ENCODE results near the gene MBD3L2B.
A peak's percentile ranks its signal among the peaks of the same experiment; 100 is the strongest.
"Not testable (repeated sequence)": the region's sequence is repeated elsewhere in the genome, so short reads cannot be mapped to it uniquely, and the experiment has no call there.

MBD3L2B gene
- total RNA-seq: 0 reads per million in 2 donors

DNA sequence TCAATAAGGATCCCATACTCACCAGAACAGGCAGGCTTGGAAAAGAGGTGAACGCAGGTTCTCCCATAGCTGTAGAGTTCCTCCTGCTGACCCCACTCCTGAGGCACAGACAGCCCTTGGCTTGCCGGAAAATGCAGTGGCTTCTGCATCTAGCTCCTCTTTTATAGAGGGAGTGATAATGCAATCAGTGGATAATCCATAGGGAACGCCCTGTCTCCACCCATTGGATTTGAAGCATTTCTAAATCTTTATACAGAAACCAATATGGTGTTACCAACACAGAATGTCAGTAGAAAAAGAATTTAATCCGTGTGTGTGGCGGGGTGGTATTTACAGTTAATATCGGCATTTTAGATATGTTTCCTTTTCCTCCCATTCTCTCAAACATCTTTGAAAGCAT is at the start of gene MBD3L2B:
TSS of gene MBD3L2B (minus strand) at position 101 of the 400 bp plus-strand sequence. CDS start at position 67, 34 bp downstream.
- DNase-seq: not testable (repeated sequence)

- no peak for DNase-seq
Observed at GRCh38 chr19:7069904-7070226, 48.6 kb upstream of the MBD3L2B start.

GRCh38 chr19:7069042-7069903 is 48.0 kb upstream of the MBD3L2B start, which contains the start of gene ZNF557:
Gene ZNF557, plus strand, starts transcription at chr19:7069703. Its CDS starts 5,372 bp downstream, at chr19:7075075.
- DNase-seq: peak; percentile 92

- no peak for DNase-seq
Observed at GRCh38 chr19:7068599-7068998, 47.4 kb upstream of the MBD3L2B start.

DNA sequence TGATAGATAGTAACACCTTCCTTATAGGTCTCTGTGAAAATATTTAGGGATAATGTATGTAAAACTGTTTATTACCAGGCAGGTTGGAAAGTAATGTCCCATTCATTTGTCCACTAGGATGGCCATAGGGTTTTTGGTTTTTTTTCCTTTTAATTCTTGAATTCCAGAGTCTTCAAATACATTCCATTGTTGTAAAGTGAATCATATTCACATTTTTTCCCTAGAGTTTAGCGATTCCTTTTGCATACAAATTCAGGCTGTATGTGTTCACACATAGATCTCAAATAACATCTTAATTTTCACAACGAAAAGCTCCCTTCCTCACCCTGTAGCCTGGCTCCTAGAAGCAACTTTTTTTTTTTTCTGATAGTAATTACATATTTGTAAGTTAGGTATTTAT is 46.5 kb upstream of the MBD3L2B start:
- DNase-seq: no peak

DNA sequence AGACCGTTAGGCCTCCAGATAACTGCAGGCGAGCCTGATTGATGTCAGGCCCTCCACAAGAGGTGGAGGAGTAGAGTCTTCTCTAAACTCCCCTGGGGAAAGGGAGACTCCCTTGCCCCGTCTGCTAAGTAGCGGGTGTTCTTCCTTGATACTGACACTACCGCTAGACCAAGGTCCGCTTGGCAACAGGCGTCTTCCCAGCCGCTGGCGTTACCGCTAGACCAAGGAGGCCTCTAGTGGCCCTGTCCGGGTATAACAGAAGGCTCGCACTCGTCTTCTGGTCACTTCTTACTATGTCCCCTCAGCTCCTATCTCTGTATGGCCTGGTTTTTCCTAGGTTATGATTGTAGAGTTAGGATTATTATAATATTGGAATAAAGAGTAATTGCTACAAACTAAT is 45.9 kb upstream of the MBD3L2B start:
- not testable (repeated sequence) for DNase-seq

- DNase-seq: no peak
Observed at GRCh38 chr19:7063764-7064418, 42.7 kb upstream of the MBD3L2B start.

DNA sequence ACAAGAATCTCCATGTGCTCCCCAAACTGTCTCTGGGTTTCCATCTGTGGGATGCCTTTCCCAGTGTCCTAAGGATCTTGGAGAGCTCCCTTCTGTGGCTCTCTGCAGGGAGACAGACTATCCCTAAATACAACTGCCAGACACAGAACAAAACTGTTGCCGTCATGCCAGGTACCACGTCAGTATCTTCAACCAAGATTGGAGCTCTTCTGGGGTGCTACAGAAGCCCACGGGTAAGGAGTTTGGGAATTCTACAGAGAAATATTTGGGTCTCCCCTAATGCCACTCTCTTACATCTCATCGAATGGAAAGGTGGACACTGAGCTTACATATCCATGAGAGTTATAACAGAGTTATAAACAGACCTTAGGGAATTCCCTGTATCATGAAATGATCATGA is 42.1 kb upstream of the MBD3L2B start:
- DNase-seq: no peak

GRCh38 chr19:7059977-7060376 is 38.7 kb upstream of the MBD3L2B start:
- not testable (repeated sequence) for DNase-seq

DNA sequence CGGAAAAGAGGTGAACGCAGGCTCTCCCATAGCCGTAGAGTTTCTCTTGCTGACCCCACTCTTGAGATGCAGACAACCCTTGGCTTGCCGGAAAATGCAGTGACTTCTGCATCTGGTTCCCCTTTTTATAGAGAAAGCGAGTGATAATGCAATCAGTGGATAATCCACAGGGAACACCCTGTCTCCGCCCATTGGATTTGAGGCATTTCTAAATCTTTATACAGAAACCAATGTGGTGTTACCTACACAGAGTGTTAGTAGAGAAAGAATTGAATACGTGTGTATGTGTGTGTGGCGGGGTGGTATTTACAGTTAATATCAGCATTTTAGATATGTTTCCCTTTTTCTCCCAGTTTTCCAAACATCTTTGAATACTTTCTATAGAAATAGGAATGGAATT is 37.3 kb upstream of the MBD3L2B start, which contains the start of gene MBD3L3:
TSS of gene MBD3L3 (minus strand) at position 101 of the 400 bp plus-strand sequence. CDS start at position 30, 71 bp downstream.
- DNase-seq: not testable (repeated sequence)

- DNase-seq: not testable (repeated sequence)
Observed at GRCh38 chr19:7056371-7056770, 35.1 kb upstream of the MBD3L2B start.

DNA sequence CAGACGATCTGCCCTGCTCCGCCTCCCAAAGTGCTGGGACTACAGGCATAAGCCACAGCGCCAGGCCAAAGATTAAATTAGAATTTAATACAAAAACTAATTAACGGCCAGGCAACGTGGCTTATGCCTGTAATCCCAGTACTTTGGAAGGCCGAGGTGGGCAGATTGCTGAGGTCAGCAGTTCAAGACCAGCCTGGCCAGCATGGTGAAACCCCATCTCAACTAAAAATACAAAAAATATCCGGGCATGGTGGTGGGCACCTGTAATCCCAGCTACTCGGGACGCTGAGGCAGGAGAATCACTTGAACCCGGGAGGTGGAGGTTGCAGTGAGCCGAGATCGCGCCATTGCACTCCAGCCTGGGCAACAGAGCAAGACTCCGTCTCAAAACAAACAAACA is 34.4 kb upstream of the MBD3L2B start:
- not testable (repeated sequence) for DNase-seq

- DNase-seq: not testable (repeated sequence)
Observed at GRCh38 chr19:7054635-7055368, 33.6 kb upstream of the MBD3L2B start.

GRCh38 chr19:7052896-7053295 is 31.7 kb upstream of the MBD3L2B start:
- DNase-seq: not testable (repeated sequence)

DNA sequence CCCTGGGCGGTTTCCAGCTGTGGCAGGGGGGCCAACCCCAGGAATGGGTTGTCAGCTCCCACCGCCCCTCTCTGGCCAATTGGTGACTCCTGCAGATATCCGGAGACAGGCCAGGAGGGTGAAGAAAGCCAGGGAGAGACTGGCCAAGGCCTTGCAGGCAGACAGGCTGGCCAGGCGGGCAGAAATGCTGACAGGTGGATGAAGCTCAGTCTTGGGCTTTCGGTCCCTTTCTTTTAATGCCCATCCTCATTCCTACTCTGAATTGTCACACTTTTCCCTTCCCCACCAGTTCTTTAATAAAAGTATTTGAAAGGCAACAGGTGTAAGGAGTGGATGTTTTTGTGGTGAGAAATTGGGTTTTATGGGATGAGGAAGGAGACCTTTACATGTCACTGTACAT is 30.2 kb upstream of the MBD3L2B start:
- DNase-seq: not testable (repeated sequence)

GRCh38 chr19:7049021-7049420 is 27.8 kb upstream of the MBD3L2B start, which contains the start of gene MBD3L2:
Gene MBD3L2, plus strand, starts transcription at chr19:7049321. Its CDS starts 53 bp downstream, at chr19:7049374.
- not testable (repeated sequence) for DNase-seq

- not testable (repeated sequence) for DNase-seq
Observed at GRCh38 chr19:7041563-7041962, 20.3 kb upstream of the MBD3L2B start.

- not testable (repeated sequence) for DNase-seq
Observed at GRCh38 chr19:7040079-7040478, 18.8 kb upstream of the MBD3L2B start, which contains the start of gene MBD3L4. Gene MBD3L4, minus strand, starts transcription at chr19:7040179. Its CDS starts 35 bp downstream, at chr19:7040144.

GRCh38 chr19:7030278-7030677 is 9.0 kb upstream of the MBD3L2B start, which contains the start of gene MBD3L5:
Gene MBD3L5, plus strand, starts transcription at chr19:7030578. Its CDS starts 34 bp downstream, at chr19:7030612.
- not testable (repeated sequence) for DNase-seq

GRCh38 chr19:7028790-7029189 is 7.6 kb upstream of the MBD3L2B start:
- not testable (repeated sequence) for DNase-seq

DNA sequence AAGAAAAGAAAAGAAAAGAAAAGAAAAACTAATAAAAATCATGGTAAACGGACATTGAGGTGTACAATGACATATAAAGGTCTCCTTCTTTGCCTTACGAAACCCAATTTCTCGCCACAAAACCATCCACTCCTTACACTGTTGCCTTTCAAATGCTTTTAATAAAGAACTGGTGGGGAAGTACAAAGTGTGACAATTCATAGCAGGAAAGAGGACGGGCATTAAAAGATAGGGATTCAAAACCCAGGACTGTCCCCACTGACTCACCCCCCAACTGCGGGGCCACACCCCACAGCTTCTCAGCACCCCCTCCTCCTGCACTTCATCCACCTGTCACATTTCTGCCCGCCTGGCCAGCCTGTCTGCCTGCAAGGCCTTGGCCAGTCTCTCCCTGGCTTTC is 2.4 kb downstream of the MBD3L2B start:
- DNase-seq: no peak

DNA sequence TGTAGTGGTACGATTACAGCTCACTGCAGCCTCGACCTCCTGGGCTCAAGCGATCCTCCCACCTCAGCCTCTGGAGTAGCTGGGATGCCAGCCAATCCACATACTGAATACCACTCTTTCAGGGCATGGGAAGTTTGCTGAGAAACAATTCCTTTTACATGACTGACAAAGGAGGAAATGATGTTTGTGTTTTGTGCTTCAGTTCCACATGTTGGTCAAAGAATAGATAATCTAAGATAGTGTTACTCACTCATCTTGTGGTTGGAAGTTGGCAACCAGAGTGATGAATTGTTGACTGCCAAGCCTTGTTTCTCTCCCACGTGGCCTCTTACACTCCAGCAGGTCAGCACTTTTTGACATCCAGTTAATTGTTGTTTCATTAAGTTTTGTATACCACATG is 7.6 kb downstream of the MBD3L2B start:
- DNase-seq: no peak
